Neural progenitor cell (in vitro differentiated cells): Measurements from ENCODE around the gene CYFIP1. TPM values are rescaled to one million over a fixed set of nuclear protein-coding genes. Genes with fewer than 3 reads are reported as not detected.

Experiments
- DNase-seq: peaks from one replicate; pipeline ENCODE4 v3.0.0-alpha.2; 2016; ENCODE audit warnings: low spot score
- H2AFZ ChIP-seq: fragments of 200-600 bp; sonication (generic); replicated peaks from 2 replicates; pipeline ENCODE4 v1.6.1; 2016; ENCODE audit warnings: antibody characterized with exemption
- H3F3A ChIP-seq: fragments of 200-600 bp; sonication (generic); 2 replicates; pipeline ENCODE4 v1.6.1; 2016; ENCODE audit warnings: antibody characterized with exemption, low read depth
- H3K27ac ChIP-seq: fragments of 200-600 bp; sonication (generic); 2 replicates; pipeline ENCODE4 v1.5.1; 2016; ENCODE audit warnings: mild to moderate bottlenecking
- H3K27me3 ChIP-seq: fragments of 200-600 bp; sonication (generic); 2 replicates; pipeline ENCODE4 v1.6.1; 2016; ENCODE audit warnings: mild to moderate bottlenecking, moderate library complexity
- H3K36me3 ChIP-seq: fragments of 200-600 bp; sonication (generic); 2 replicates; pipeline ENCODE4 v1.5.1; 2016
- H3K4me1 ChIP-seq: fragments of 200-600 bp; sonication (generic); 2 replicates; pipeline ENCODE4 v1.6.1; 2016; ENCODE audit warnings: mixed run types
- H3K4me2 ChIP-seq: fragments of 200-600 bp; sonication (generic); 2 replicates; pipeline ENCODE4 v1.6.1; 2016
- H3K4me3 ChIP-seq: fragments of 200-600 bp; sonication (generic); 2 replicates; pipeline ENCODE4 v1.5.1; 2016
- H3K79me2 ChIP-seq: fragments of 200-600 bp; sonication (generic); 2 replicates; pipeline ENCODE4 v1.6.1; 2016; ENCODE audit warnings: low read depth
- H3K9ac ChIP-seq: fragments of 200-600 bp; sonication (generic); 2 replicates; pipeline ENCODE4 v1.6.1; 2016
- H3K9me3 ChIP-seq: fragments of 200-600 bp; sonication (generic); 2 replicates; pipeline ENCODE4 v1.5.1; 2016; ENCODE audit warnings: low read depth
- H4K20me1 ChIP-seq: fragments of 200-600 bp; sonication (generic); 2 replicates; pipeline ENCODE4 v1.6.1; 2016; ENCODE audit warnings: low read depth
- H3K27ac Mint-ChIP-seq: 3 replicates; pipeline ENCODE4 v1.8.0; 2021; ENCODE audit warnings: mixed read lengths
- H3K27me3 Mint-ChIP-seq: 2 replicates; pipeline ENCODE4 v1.8.0; 2022; ENCODE audit warnings: low read depth, mild to moderate bottlenecking, inconsistent platforms, moderate library complexity, mixed read lengths; ENCODE audit not compliant: insufficient read depth
- H3K36me3 Mint-ChIP-seq: 3 replicates; pipeline ENCODE4 v1.8.0; 2021; ENCODE audit warnings: mixed read lengths
- H3K4me1 Mint-ChIP-seq: 3 replicates; pipeline ENCODE4 v1.8.0; 2021; ENCODE audit warnings: mixed read lengths
- H3K4me3 Mint-ChIP-seq: 3 replicates; pipeline ENCODE4 v1.8.0; 2021; ENCODE audit warnings: mild to moderate bottlenecking, moderate library complexity, mixed read lengths
- H3K9me3 Mint-ChIP-seq: 3 replicates; pipeline ENCODE4 v1.8.0; 2020; ENCODE audit warnings: mixed read lengths
- CTCF ChIP-seq: fragments of 200-600 bp; sonication (generic); IDR thresholded peaks from 2 replicates; pipeline ENCODE4 v1.5.1; 2017; ENCODE audit warnings: antibody characterized with exemption, mild to moderate bottlenecking
- EZH2 ChIP-seq: fragments of 200-600 bp; sonication (generic); IDR thresholded peaks from 2 replicates; pipeline ENCODE4 v1.6.1; 2017; ENCODE audit warnings: antibody characterized with exemption, mild to moderate bottlenecking, moderate library complexity
- EZH2phosphoT487 ChIP-seq: fragments of 200-600 bp; sonication (generic); IDR thresholded peaks from 2 replicates; pipeline ENCODE4 v1.6.1; 2017; ENCODE audit warnings: antibody characterized with exemption
- total RNA-seq: library from RNA; depleted of rRNA; stranded (reverse); fragments of >200 nt; gene quantifications from 2 replicates; pipeline ENCODE4 v1.2.3, GENCODE V29; 2015; ENCODE audit warnings: low replicate concordance

The CYFIP1 gene
- total RNA-seq, 1 donor from 2014 or later, result 94.6 TPM

GRCh38 chr15:23002920-23003319, 22.8 kb upstream of the CYFIP1 start:
- Mint-ChIP-seq H3K9me3 (no peaks in the 10 kb centered on the region), H3K4me1 (no peaks in the 10 kb centered on the region), H3K4me3 (no peak overlapping the region), H3K27ac (no peak overlapping the region), H3K27me3 (no peaks in the 10 kb centered on the region), H3K36me3 (peaks cover 18% of the 10 kb centered on the region)
- H3F3A ChIP-seq, result no peaks in the 10 kb centered on the region
- no peaks in the 10 kb centered on the region for H3K79me2 ChIP-seq
- no peaks in the 10 kb centered on the region for H3K27me3 ChIP-seq
- no peak overlapping the region for H3K27ac ChIP-seq
- no peak overlapping the region for H3K9ac ChIP-seq
- no peaks in the 10 kb centered on the region for H3K4me1 ChIP-seq
- DNase-seq, result no peak
- no peak overlapping the region for H3K4me3 ChIP-seq
- no peak overlapping the region for H3K4me2 ChIP-seq
- TF ChIP-seq CTCF, result no peak
- no peak for TF ChIP-seq EZH2
- TF ChIP-seq EZH2phosphoT487, result no peak
- no peaks in the 10 kb centered on the region for H4K20me1 ChIP-seq
- peaks cover 19% of the 10 kb centered on the region for H3K36me3 ChIP-seq
- no peak overlapping the region for H2AFZ ChIP-seq
- H3K9me3 ChIP-seq, result no peaks in the 10 kb centered on the region

- Histone ChIP-seq H3K79me2 (no peaks in the 10 kb centered on the region), H3K4me2 (no peak overlapping the region), H3K27ac (no peak overlapping the region), H3K4me1 (no peaks in the 10 kb centered on the region), H3K27me3 (no peaks in the 10 kb centered on the region), H4K20me1 (no peaks in the 10 kb centered on the region), H3K36me3 (peaks cover 10% of the 10 kb centered on the region), H2AFZ (no peak overlapping the region), H3K4me3 (no peak overlapping the region), H3K9me3 (no peaks in the 10 kb centered on the region), H3K9ac (no peak overlapping the region), H3F3A (no peaks in the 10 kb centered on the region)
- H3K27ac Mint-ChIP-seq, result no peak overlapping the region
- H3K36me3 Mint-ChIP-seq, result peaks cover 7% of the 10 kb centered on the region
- H3K4me1 Mint-ChIP-seq, result no peaks in the 10 kb centered on the region
- TF ChIP-seq CTCF (no peak), EZH2 (no peak), EZH2phosphoT487 (no peak)
- no peaks in the 10 kb centered on the region for H3K9me3 Mint-ChIP-seq
- H3K4me3 Mint-ChIP-seq, result no peak overlapping the region
- no peaks in the 10 kb centered on the region for H3K27me3 Mint-ChIP-seq
- DNase-seq, result no peak
Measured at GRCh38 chr15:22995795-22996194, 15.6 kb upstream of the CYFIP1 start.

GRCh38 chr15:22992024-22992326, 11.8 kb upstream of the CYFIP1 start:
- Mint-ChIP-seq H3K9me3 (no peaks in the 10 kb centered on the region), H3K27me3 (no peaks in the 10 kb centered on the region), H3K27ac (no peak overlapping the region), H3K4me3 (no peak overlapping the region), H3K4me1 (no peaks in the 10 kb centered on the region), H3K36me3 (peaks cover 4% of the 10 kb centered on the region)
- Histone ChIP-seq H3K9ac (no peak overlapping the region), H4K20me1 (no peaks in the 10 kb centered on the region), H3K4me1 (no peaks in the 10 kb centered on the region), H2AFZ (no peak overlapping the region), H3K27me3 (no peaks in the 10 kb centered on the region), H3K4me2 (no peak overlapping the region), H3K79me2 (no peaks in the 10 kb centered on the region), H3K4me3 (no peak overlapping the region), H3K9me3 (no peaks in the 10 kb centered on the region), H3K27ac (no peak overlapping the region), H3K36me3 (peaks cover 3% of the 10 kb centered on the region), H3F3A (no peaks in the 10 kb centered on the region)
- DNase-seq, result no peak
- no peak for TF ChIP-seq EZH2
- TF ChIP-seq CTCF, result no peak
- no peak for TF ChIP-seq EZH2phosphoT487
